ENCODE measurements around the gene IRS2.

The IRS2 gene

DNA sequence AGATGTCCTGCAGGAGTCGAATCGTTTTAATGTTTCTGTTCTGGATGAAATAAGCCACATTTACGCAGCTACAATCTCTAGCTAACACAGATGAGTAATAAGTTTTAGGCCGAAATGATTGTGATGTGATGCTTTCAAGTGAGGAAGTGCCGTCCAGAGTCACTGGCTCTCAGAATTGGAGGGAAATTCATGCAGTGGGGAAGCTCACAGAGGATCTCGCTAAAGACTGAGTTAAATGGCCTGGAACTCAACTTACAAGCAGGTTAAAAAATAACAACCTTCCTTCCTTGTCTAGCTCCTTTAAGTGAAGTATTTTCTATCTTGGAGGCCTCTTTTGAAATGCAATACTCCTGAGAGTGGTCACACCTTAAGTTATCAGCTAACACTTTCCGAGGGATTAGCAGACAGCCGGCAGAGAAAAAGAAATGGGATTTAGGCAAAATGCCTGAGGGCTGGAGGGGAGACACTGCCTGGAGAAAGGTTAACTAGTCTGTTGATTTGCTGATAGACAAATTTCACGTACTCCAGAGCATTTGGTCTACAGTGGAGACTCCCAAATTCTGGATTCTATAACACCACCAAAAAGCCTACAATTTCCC, 74.2 kb downstream of the IRS2 start:
- H3K27ac ChIP-seq = no peak overlapping the region
- no peaks in the 10 kb centered on the region for H3K27me3 ChIP-seq (ENCODE audit: control insufficient read depth, insufficient read depth, low read length)
- H3K9me3 ChIP-seq (ENCODE audit: control insufficient read depth, low read length) = no peaks in the 10 kb centered on the region
- H3K36me3 ChIP-seq (ENCODE audit: control insufficient read depth, insufficient read depth, low read length) = no peaks in the 10 kb centered on the region
- no peak overlapping the region for H3K9ac ChIP-seq
- no peak overlapping the region for H3K4me3 ChIP-seq (ENCODE audit: low read depth, low read length)
- H3K4me1 ChIP-seq = no peaks in the 10 kb centered on the region
- no peak overlapping the region for H2AFZ ChIP-seq
- TF ChIP-seq, protein P1, sequence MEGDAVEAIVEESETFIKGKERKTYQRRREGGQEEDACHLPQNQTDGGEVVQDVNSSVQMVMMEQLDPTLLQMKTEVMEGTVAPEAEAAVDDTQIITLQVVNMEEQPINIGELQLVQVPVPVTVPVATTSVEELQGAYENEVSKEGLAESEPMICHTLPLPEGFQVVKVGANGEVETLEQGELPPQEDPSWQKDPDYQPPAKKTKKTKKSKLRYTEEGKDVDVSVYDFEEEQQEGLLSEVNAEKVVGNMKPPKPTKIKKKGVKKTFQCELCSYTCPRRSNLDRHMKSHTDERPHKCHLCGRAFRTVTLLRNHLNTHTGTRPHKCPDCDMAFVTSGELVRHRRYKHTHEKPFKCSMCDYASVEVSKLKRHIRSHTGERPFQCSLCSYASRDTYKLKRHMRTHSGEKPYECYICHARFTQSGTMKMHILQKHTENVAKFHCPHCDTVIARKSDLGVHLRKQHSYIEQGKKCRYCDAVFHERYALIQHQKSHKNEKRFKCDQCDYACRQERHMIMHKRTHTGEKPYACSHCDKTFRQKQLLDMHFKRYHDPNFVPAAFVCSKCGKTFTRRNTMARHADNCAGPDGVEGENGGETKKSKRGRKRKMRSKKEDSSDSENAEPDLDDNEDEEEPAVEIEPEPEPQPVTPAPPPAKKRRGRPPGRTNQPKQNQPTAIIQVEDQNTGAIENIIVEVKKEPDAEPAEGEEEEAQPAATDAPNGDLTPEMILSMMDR (IDR thresholded peaks at IDR 0.05) = no peak
- H3K4me2 ChIP-seq (ENCODE audit: low read length) = no peak overlapping the region
- H3K79me2 ChIP-seq = no peaks in the 10 kb centered on the region

DNA sequence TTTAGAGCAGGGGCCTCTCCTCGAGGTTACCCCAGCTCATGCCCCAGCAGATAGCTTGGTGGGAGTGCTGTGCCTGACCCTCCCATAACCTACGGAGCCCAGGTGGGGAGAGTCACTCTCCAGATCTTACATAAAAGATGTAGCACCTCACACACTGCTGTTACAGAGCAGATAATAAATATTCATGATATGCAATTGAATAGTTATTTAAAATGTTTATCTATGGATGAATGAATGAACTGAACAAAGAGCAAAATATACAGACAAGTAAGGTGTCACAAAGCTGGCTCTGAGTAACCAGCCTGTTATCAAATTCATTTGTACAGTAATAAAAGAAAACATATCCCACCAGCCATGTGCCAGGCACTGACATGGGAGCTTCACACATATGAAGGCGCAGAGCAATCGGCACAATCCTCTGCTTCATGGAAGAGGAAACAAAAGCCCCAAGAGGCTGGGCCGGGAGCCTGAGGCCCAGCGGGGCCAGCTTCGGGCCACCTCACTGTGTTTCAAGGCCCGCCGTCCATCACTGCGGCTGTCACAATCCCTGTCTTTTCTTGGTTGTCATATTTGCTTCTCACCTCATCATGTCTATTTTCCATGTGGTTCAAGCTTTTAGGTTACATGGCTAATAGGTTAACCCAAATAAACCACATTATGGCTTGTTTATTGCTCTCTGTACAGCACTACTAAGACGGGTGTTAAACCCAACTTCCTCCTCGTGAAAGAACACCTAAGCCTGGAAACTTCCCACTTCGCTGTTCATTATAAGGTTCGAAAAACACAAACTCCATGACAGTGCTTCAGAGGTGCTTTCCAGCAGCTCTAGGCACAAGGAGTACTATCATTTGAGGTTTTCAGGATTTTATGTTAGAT, 78.4 kb downstream of the IRS2 start:
- TF ChIP-seq, protein P1 (IDR thresholded peaks at IDR 0.05) = no peak
- H3K36me3 ChIP-seq (ENCODE audit: control insufficient read depth, insufficient read depth, low read length) = no peaks in the 10 kb centered on the region
- no peaks in the 10 kb centered on the region for H3K79me2 ChIP-seq
- no peak overlapping the region for H3K4me2 ChIP-seq (ENCODE audit: low read length)
- no peak overlapping the region for H3K4me3 ChIP-seq (ENCODE audit: low read depth, low read length)
- H3K4me1 ChIP-seq = no peaks in the 10 kb centered on the region
- H3K9me3 ChIP-seq (ENCODE audit: control insufficient read depth, low read length) = no peaks in the 10 kb centered on the region
- H3K27me3 ChIP-seq (ENCODE audit: control insufficient read depth, insufficient read depth, low read length) = no peaks in the 10 kb centered on the region
- no peak overlapping the region for H2AFZ ChIP-seq
- H3K9ac ChIP-seq = no peak overlapping the region
- no peak overlapping the region for H3K27ac ChIP-seq

DNA sequence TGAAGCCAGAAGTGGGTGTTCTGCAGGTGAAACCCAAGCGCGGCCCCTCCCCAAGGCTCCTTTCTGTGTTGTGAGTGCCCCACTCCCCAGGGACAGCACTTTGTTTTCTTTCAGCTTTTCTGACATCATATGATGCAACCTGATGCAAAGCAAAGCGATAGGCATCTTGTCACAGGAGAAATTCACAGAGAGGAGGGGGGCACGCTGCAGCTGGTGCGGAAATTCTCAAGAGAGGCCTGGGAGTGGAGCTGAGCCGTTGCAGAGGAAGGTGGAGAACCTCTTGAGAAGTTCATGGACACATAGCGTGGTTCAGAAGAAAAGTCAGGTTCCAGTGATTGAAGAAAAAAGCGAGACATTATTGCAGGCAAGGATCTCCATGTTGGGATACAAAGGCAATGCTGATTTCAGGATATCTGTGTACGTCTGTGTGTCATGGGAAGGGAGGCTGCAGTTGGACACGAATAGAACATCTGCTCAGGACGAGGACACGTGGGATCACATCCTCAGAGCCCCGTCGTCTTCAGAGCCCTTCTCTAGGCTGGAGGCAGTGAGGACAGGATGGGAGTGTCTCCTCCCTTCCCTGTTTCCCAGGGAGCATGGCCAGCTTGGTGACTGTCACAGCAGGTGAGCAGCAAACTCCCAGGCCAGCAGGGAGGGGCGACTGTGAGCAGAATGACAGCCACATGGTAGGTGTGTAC, 79.2 kb downstream of the IRS2 start:
- H3K4me1 ChIP-seq = no peaks in the 10 kb centered on the region
- no peak overlapping the region for H3K27ac ChIP-seq
- no peak overlapping the region for H3K4me3 ChIP-seq (ENCODE audit: low read depth, low read length)
- no peaks in the 10 kb centered on the region for H3K36me3 ChIP-seq (ENCODE audit: control insufficient read depth, insufficient read depth, low read length)
- TF ChIP-seq, protein P1 (IDR thresholded peaks at IDR 0.05) = no peak
- no peak overlapping the region for H3K9ac ChIP-seq
- no peak overlapping the region for H2AFZ ChIP-seq
- H3K9me3 ChIP-seq (ENCODE audit: control insufficient read depth, low read length) = no peaks in the 10 kb centered on the region
- no peaks in the 10 kb centered on the region for H3K79me2 ChIP-seq
- H3K27me3 ChIP-seq (ENCODE audit: control insufficient read depth, insufficient read depth, low read length) = no peaks in the 10 kb centered on the region
- no peak overlapping the region for H3K4me2 ChIP-seq (ENCODE audit: low read length)

DNA sequence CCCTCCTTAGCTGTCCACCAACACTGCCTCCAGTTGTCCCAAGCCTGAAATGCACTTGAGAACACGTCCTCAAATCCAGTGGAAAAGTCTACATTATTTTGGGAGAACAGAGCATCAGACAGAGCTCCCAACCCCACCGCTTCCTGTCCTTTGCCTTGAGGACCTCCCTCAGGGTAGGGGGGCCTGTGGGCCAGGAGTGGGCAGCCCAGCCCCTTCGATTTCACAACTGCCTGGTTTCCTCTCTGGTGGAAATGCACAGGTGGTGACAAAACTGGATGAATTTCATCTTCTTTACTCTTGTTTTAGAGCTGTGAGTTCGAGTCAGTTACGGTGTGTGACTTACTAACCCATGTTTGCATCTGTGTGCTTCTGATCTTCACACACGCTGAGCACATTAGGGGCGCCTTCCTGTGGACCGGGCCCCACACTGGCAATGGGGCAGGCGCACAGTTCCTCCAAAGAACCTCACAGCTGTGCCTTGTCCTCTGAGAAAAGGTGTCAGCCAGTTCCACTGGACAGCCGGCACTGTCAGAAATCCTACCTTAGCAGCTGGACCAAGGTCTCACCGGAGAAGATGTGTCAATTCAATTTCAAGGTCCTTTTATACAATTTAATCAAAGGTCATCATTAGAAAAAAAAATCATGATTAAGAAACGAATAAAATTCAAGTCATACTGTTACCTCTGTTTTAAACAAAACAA, 80.2 kb downstream of the IRS2 start:
- Histone ChIP-seq H3K36me3 (ENCODE audit: control insufficient read depth, insufficient read depth, low read length) (no peaks in the 10 kb centered on the region), H3K27me3 (ENCODE audit: control insufficient read depth, insufficient read depth, low read length) (no peaks in the 10 kb centered on the region), H3K4me1 (no peaks in the 10 kb centered on the region), H3K9me3 (ENCODE audit: control insufficient read depth, low read length) (no peaks in the 10 kb centered on the region), H3K4me3 (ENCODE audit: low read depth, low read length) (no peak overlapping the region), H2AFZ (no peak overlapping the region), H3K9ac (no peak overlapping the region), H3K79me2 (no peaks in the 10 kb centered on the region), H3K4me2 (ENCODE audit: low read length) (no peak overlapping the region), H3K27ac (no peak overlapping the region)
- TF ChIP-seq, protein P1 (IDR thresholded peaks at IDR 0.05) = no peak
